Activated T-helper 9 cell treated with anti-CD3 and anti-CD28 coated beads, Interleukin-2, amount 50 U/mL, for 16 hours (primary cell): Measurements from ENCODE around the gene DHRS13.
"Not testable (repeated sequence)": the region's sequence is repeated elsewhere in the genome, so short reads cannot be mapped to it uniquely, and the experiment has no call there.

Experiments used
- DNase-seq: peaks from one replicate; pipeline ENCODE4 v3.0.0-alpha.2; 2020; ENCODE audit warnings: low read depth

DHRS13 gene

DNA sequence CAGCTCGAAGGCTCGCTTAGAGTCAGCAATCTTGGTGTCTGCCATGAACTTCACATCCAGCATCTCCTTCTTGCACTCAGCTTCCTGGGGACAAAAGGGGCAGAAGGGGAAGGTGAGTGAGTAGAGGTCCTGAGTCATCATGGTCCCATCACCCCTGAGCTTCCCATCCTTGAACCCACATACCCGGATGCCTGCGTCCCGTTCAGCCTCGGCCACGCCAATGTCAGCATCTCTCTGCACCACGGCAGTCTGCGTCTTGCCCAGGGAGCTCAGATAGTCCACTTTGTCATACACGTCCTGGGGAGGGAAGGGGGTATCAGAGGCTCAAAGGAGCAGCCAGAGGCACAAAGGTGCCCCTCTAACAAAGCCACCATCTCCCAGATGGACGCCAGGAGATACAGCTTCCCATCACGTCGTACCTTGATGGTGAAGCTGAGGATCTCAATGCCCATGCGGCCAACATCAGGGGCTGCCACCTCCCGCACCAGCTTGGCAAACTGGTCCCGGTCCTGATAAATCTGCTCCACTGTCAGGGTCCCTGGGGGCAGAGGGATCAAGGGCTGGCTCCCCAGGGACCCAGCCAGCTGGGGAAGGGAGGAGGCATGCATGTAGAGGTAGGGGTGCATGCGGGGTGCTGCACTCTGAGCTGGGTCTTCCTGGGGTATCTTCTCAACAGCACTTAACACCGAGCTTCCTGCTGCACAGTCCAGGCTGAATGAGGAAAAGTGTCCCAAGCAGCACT, 20.6 kb downstream of the DHRS13 start:
- no peak for DNase-seq

- DNase-seq, result no peak
Observed at GRCh38 chr17:28881533-28882056, 21.3 kb downstream of the DHRS13 start.

DNA sequence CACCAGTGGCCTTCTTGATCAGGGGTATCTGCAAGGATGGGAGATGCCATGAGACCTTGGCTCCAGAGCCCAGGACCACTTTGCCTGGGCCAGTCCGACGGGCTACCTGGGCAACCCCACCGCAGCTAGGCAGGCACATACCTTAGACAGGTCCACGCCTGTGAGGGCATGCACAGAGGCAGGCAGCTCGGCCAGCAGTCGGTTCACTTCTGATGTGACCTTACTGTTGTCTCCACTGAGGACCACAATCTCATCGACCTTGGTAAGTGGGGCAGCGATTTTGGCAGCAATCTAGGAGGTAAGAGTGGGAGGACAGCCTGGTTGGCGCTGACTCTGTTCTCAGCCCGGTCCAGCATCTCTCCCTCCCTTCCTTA, 22.3 kb downstream of the DHRS13 start:
- no peak for DNase-seq

DNA sequence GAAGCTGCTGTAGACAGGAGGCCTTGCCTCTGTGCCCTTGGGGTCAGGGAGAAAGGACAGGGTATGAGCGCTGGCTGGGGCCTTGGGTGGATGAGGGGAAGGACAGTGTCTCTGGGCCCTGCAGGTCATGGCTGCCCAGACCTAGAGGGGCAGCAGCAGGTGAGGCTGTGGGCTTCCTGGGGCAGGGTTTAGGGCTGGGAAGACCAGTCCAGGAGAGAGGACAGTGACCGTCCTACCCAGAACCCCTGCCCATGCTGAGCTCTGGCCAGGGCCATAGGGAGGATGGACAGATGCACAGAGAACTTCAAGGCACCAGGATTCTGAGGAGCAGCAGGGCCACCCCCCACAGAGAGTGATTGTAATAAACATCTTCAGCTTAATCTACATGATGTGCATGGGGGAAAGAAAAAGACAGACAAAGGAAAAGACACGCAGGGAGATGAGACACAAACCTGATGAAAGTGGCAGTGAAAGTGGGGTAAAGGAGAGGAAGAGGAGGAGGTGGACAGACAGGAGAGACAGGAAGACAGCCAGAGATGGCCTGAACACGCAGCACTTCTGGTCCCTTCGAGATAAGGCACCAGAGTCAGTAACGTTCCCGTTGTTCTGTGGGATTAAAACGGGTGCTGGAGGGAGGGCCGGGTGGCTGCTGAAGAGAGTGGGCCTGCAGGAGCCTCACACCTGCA, 22.9 kb downstream of the DHRS13 start:
- DNase-seq, result no peak

GRCh38 chr17:28878981-28879380, 23.9 kb downstream of the DHRS13 start:
- DNase-seq, result no peak

DNA sequence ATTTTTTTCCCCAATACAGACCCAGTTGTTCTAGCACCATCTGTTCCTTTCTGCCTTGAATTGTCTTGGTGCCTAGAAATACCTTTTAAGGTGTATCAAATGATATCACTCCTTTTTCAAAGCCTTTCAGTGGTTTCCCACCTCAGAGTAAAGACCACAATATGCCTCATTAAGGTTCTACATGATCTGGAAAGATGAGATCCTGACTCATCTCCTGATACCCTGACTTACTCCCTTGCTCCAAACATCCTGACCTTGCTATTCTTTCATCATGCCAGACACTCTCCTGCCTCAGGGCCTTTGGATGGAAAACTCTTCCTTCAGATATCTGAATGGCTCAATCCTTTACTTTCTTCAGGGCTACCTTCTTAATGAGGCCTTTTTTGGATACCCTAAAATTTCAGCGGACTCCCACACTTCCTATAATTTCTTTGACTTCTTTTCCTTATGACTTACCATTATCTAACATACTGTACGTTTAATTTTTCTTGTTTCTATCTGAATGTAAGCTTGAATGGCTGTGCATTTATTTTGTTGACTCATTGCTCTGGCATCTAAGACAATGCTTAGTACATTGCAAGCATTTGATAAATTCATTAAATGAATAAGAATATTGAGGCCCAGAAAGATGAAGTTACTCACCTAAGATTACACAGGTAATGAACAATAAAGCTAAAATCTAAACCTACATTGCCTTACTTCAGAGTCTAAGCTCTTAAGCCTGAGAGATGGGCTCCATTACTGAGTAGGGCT, 24.5 kb downstream of the DHRS13 start:
- DNase-seq, result no peak

GRCh38 chr17:28877150-28877711, 25.6 kb downstream of the DHRS13 start:
- not testable (repeated sequence) for DNase-seq

DNA sequence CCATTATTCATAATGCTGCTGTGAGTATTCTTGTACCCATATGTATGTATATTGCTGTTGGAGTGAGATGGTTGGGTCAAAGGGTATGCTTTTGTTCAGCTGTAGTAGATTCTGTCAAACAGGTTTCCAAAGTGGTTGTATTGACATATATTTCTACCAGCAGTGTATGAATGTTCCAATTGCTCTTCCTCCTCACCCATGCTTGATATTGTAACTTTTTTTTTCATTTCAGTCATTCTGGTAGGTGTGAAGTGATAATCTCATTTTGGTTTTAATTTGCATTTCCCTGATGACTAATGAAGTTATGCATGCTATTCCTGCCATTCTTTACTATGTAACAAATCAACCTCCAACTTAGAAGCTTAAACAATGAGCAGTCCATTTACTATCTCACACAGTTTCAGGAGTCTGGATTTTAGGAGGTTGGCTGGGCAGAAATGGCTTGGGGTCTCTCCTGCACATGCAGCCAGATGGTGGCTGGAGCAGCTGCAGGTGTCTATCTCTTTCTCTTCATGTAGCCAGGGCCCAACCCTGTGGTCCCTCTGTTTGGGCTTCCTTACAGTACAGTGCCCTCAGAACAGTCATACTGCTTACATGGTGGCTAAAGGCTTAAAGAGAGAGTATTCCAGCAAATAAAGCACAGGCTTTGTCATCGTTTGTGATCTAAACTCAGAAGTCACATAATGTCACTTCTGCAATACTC, 26.9 kb downstream of the DHRS13 start:
- no peak for DNase-seq

- no peak for DNase-seq
Observed at GRCh38 chr17:28874750-28875149, 28.1 kb downstream of the DHRS13 start.

GRCh38 chr17:28873839-28874238, 29.0 kb downstream of the DHRS13 start:
- no peak for DNase-seq

DNA sequence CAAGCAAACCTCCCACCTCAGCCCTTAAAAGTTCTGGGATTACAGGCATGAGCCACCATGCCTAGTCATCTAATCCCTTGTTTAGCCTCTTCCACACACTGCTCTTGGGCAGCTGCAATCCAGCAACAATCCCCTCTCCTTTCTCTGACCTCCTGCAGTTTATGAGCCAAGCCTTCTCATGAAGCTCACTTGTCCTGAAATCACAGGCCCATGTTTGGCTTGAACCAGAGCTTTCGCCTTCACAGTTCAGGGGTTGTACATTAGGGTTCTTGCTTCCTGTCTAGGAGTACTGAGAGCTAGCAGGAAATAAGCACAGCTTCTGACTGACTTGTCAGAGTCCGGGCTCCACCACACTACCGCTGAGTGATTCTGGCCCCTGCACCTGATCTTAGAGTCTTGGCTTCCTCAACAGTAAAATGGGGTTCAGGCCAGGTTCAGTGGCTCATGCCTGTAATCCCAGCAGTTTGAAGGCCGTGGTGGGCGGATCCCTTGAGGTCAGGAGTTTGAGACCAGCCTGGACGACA, 31.8 kb downstream of the DHRS13 start:
- no peak for DNase-seq

- DNase-seq, result no peak
Observed at GRCh38 chr17:28867276-28867675, 35.6 kb downstream of the DHRS13 start.

GRCh38 chr17:28865946-28866752, 36.7 kb downstream of the DHRS13 start:
- DNase-seq, result no peak

GRCh38 chr17:28864991-28865849, 37.7 kb downstream of the DHRS13 start:
- DNase-seq, result no peak

DNA sequence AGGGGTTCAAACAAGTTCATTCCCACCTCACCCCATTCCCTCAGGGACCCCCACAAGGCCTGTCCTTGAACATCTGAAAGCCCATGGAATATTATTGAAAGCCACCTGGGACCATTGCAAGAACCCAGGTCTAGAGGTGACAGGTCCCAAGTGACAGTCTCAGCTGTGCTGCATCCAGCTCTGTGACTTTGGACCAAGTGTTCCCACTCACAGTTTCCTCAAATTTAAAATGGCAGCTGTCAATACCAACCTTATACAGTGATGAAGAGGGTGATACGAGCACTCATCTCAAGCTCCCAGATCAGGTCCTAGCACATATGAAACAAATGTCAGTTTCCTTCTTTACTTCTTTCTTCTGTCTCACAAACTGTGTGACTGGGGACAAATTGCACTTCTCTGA, 38.9 kb downstream of the DHRS13 start:
- no peak for DNase-seq

GRCh38 chr17:28862561-28862960, 40.3 kb downstream of the DHRS13 start:
- no peak for DNase-seq

- no peak for DNase-seq
Observed at GRCh38 chr17:28861393-28862203, 41.3 kb downstream of the DHRS13 start.

- DNase-seq, result no peak
Observed at GRCh38 chr17:28860363-28860808, 42.5 kb downstream of the DHRS13 start.
